NT2/D1 (cell line): ENCODE measurements around the gene ZMAT5.

Experiments used
- DNase-seq: peaks from one replicate; pipeline ENCODE4 v3.0.0-alpha.2; 2011; ENCODE audit warnings: low read depth, low spot score
- H3K27me3 ChIP-seq: 2 replicates; pipeline ENCODE4 v1.6.0; 2011; ENCODE audit warnings: mild to moderate bottlenecking; ENCODE audit not compliant: insufficient read length, insufficient read depth
- H3K36me3 ChIP-seq: 2 replicates; pipeline ENCODE4 v1.6.1; 2011; ENCODE audit warnings: mild to moderate bottlenecking, low read length, mixed read lengths; ENCODE audit not compliant: insufficient read depth, insufficient read length
- H3K4me1 ChIP-seq: 2 replicates; pipeline ENCODE4 v1.5.1; 2011; ENCODE audit not compliant: insufficient read depth, insufficient read length
- H3K4me3 ChIP-seq: 2 replicates; pipeline ENCODE4 v1.5.1; 2011; ENCODE audit warnings: low read depth; ENCODE audit not compliant: insufficient read length
- H3K9ac ChIP-seq: 2 replicates; pipeline ENCODE4 v1.6.0; 2011; ENCODE audit warnings: low read depth; ENCODE audit not compliant: insufficient read length
- H3K9me3 ChIP-seq: 2 replicates; pipeline ENCODE4 v1.5.1; 2011; ENCODE audit warnings: mild to moderate bottlenecking, low read length; ENCODE audit not compliant: insufficient read depth
- SUZ12 ChIP-seq: IDR thresholded peaks from 2 replicates; pipeline ENCODE4 v1.6.1; 2011; ENCODE audit not compliant: insufficient read length, insufficient read depth; ENCODE audit errors: extremely low read depth
- YY1 ChIP-seq: IDR thresholded peaks from 2 replicates; pipeline ENCODE4 v1.6.1; 2011; ENCODE audit not compliant: insufficient read length, insufficient read depth
- ZNF274 ChIP-seq: IDR thresholded peaks from 2 replicates; pipeline ENCODE4 v1.6.1; 2011; ENCODE audit warnings: mild to moderate bottlenecking, low read depth, low read length

ZMAT5 gene

GRCh38 chr22:29704528-29705285 is 62.1 kb downstream of the ZMAT5 start:
- DNase-seq, result no peak
- H3K27me3 ChIP-seq, result peaks cover 11% of the 10 kb centered on the region
- H3K9ac ChIP-seq, result peak overlapping the region; percentile 21
- H3K9me3 ChIP-seq, result no peaks in the 10 kb centered on the region
- H3K4me3 ChIP-seq, result no peak overlapping the region
- TF ChIP-seq YY1, result no peak
- TF ChIP-seq SUZ12, result no peak
- no peak for TF ChIP-seq ZNF274
- no peaks in the 10 kb centered on the region for H3K36me3 ChIP-seq
- peaks cover 20% of the 10 kb centered on the region for H3K4me1 ChIP-seq

GRCh38 chr22:29703569-29704195 is 63.1 kb downstream of the ZMAT5 start:
- no peak for DNase-seq
- H3K27me3 ChIP-seq, result peaks cover 11% of the 10 kb centered on the region
- TF ChIP-seq YY1 (no peak), SUZ12 (no peak), ZNF274 (no peak)
- peak overlapping the region; percentile 56 for H3K9ac ChIP-seq
- peaks cover 20% of the 10 kb centered on the region for H3K4me1 ChIP-seq
- H3K4me3 ChIP-seq, result no peak overlapping the region
- no peaks in the 10 kb centered on the region for H3K9me3 ChIP-seq
- no peaks in the 10 kb centered on the region for H3K36me3 ChIP-seq

- TF ChIP-seq YY1 (no peak), SUZ12 (no peak), ZNF274 (no peak)
- H3K27me3 ChIP-seq, result peaks cover 11% of the 10 kb centered on the region
- no peak for DNase-seq
- H3K9ac ChIP-seq, result peak overlapping the region; percentile 50
- no peaks in the 10 kb centered on the region for H3K9me3 ChIP-seq
- no peak overlapping the region for H3K4me3 ChIP-seq
- peaks cover 20% of the 10 kb centered on the region for H3K4me1 ChIP-seq
- no peaks in the 10 kb centered on the region for H3K36me3 ChIP-seq
Observed at GRCh38 chr22:29702931-29703501, 63.8 kb downstream of the ZMAT5 start.

GRCh38 chr22:29702000-29702930 is 64.5 kb downstream of the ZMAT5 start:
- Histone ChIP-seq H3K36me3 (peaks cover 3% of the 10 kb centered on the region), H3K9me3 (no peaks in the 10 kb centered on the region), H3K27me3 (peaks cover 11% of the 10 kb centered on the region), H3K4me1 (peaks cover 20% of the 10 kb centered on the region), H3K9ac (peak overlapping the region; percentile 56), H3K4me3 (no peak overlapping the region)
- no peak for DNase-seq
- TF ChIP-seq SUZ12 (no peak), YY1 (no peak), ZNF274 (no peak)

- H3K36me3 ChIP-seq, result peaks cover 3% of the 10 kb centered on the region
- no peak overlapping the region for H3K9ac ChIP-seq
- peaks cover 20% of the 10 kb centered on the region for H3K4me1 ChIP-seq
- peaks cover 11% of the 10 kb centered on the region for H3K27me3 ChIP-seq
- TF ChIP-seq ZNF274 (no peak), SUZ12 (no peak), YY1 (no peak)
- no peak overlapping the region for H3K4me3 ChIP-seq
- DNase-seq, result no peak
- H3K9me3 ChIP-seq, result no peaks in the 10 kb centered on the region
Observed at GRCh38 chr22:29701155-29701999, 65.4 kb downstream of the ZMAT5 start.

GRCh38 chr22:29700900-29701154 is 66.0 kb downstream of the ZMAT5 start:
- no peak for DNase-seq
- peaks cover 11% of the 10 kb centered on the region for H3K27me3 ChIP-seq
- H3K36me3 ChIP-seq, result peaks cover 3% of the 10 kb centered on the region
- peaks cover 16% of the 10 kb centered on the region for H3K4me1 ChIP-seq
- no peak overlapping the region for H3K9ac ChIP-seq
- no peak overlapping the region for H3K4me3 ChIP-seq
- TF ChIP-seq SUZ12 (no peak), ZNF274 (no peak), YY1 (no peak)
- no peaks in the 10 kb centered on the region for H3K9me3 ChIP-seq
